A549 (cell line): ENCODE measurements around the gene ENO4.

Experiments
- CTCF ChIP-seq: fragments of >200 bp; sonication (Bioruptor Twin); formaldehyde crosslinking; IDR thresholded peaks from 3 replicates; pipeline ENCODE4 v1.5.1; 2016
- ZC3H11A ChIP-seq: fragments of 450-650 bp; IDR thresholded peaks from 2 replicates; pipeline ENCODE4 v1.6.1; 2014; ENCODE audit warnings: antibody characterized with exemption, mild to moderate bottlenecking

GRCh38 chr10:116931806-116932205 lies 82.5 kb downstream of the ENO4 start:
- no peak for TF ChIP-seq CTCF
- TF ChIP-seq ZC3H11A = no peak
